Astrocyte of the hippocampus (primary cell): Measurements from ENCODE around the gene GPD1.
"Not testable (repeated sequence)": the region's sequence is repeated elsewhere in the genome, so short reads cannot be mapped to it uniquely, and the experiment has no call there.

Experiments used
- DNase-seq: peaks from one replicate; pipeline ENCODE4 v3.0.0; 2011; ENCODE audit warnings: low read depth, low spot score

The GPD1 gene

DNA sequence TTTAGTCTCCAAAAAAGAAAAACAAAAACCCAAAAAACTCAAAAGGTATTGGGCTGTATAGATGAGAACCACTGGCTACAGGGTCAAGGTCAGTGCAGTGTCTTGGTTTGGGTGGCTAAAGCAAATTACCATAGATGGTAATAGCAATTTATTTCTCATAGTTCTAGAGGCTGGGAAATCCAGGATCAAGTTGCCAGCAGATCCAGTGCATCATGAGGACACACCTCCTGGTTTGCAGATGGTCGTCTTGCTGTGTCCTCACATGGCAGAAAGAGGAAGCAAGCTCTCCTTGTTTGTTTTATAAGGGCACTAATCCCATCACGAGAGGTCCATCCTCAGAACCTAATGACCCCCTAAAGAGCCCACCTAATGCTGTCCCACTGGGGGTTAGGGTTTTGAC, 19.4 kb downstream of the GPD1 start:
- no peak for DNase-seq

DNA sequence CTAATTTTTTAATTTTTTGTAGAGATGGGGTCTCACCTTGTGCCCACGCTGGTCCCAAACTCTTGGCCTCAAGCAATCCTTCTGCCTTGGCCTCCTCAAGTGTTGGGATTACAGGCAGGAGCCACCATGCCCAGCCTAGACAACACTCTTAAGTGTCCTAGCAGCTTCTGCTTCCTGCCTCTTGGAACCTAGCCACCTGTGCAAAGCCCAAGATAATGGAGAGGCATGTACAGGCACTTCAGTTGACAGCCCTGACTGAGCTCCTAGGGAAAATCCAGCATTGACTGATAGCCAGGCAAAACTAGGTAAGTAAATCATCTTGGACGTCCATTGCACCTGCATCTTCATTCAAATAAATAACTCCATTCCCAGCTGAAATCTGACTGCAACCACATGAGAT, 23.7 kb downstream of the GPD1 start:
- no peak for DNase-seq

GRCh38 chr12:50129290-50129689, 25.5 kb downstream of the GPD1 start:
- no peak for DNase-seq

DNA sequence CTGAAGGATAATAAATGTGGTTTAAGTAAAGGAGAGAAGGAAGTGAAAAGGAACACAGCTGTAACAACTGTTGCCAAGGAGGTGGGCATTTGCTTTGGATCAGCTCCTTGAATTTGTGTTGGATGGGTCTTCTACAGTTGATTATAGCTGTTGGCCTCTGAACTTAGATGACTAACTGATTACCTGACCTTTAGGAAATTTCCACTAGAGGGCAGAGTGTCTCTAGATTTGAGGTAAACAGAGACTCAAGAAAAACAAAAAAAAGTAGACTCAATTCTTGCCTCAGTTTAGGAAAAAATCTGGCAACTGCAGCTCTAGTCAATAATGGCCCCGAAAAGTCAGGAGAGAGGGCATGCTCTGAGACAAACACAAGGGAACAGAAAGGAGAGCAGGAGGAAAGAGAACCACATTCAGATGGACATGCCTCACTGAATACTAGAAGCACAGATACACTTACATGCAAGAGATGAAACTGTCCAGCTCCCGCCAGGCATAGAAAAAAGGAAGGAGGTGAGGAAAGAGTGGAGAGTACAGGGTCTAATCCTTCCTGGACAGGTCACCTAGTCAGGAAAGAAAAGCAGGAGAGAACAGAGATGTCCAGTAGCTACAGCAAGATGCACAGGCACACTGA, 28.8 kb downstream of the GPD1 start:
- DNase-seq: peak; percentile 54

DNA sequence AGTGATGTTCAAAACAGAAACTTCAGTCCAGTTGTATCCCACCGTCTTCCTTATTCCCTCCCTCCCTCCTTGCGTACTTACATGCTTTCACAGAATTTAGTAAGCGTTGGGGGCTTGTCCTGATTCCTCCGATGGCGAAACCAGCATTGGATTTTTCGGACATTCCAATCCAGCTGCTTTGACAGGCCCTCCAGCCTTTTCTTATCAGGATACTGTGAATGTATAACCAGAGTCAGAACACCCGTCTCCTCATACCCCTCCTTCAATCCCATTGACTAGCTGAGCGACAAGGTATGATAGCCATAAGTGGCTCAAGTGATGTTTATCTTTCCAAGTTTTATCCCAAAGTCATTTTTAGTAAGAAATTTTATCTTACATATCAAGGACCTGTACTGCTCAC, 39.2 kb downstream of the GPD1 start:
- DNase-seq: no peak

DNA sequence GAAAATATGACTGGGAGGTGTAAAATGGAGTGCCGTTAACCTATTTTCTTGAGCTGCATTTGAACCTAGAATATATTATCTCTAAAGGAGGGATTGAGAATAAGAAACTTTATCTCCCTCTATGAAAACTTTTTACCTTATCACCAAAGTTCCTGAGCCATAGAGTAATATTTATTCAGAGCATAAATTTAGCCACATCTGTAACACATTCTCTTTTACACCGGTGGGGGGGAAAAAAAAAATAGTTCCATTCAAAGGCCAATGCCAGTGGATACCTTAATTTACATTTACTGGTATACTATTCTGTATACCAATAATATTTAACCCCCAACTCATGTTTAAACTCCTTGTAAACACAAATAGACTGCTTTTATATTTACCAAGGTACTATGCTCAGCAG, 41.6 kb downstream of the GPD1 start:
- no peak for DNase-seq

DNA sequence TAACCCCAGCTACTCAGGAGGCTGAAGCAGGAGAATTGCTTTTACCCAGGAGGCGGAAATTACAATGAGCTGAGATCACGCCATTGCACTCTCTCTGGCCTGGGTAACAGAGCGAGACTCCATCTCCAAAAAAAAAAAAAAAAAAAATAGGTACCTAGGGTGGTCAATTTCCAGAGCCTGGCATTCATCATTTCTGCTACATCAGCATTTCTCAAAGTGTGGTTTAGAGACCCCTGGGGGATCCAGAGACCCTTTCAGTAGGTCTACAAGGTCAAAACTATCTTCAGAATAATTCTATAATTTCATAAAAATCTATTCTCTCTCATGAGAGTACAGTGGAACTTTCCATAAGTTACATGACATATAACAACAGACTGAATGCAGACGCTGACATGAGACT, 43.5 kb downstream of the GPD1 start:
- no peak for DNase-seq

DNA sequence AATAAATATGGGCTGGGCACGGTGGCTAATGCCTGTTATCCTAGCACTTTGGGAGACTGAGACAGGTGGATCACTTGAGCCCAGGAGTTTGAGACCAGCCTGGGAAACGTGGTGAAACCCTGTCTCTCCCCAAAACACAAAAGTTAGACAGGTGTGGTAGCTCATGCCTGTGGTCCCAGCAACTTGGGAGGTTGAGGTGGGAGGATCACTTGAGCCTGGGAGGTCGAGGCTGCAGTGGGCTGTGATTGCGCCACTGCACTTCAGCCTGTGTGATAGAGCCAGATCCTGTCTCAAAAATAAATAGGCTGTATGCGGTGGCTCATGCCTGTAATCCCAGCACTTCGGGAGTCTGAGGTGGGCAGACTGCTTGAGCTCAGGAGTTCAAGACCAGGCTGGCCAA, 44.2 kb downstream of the GPD1 start:
- DNase-seq: not testable (repeated sequence)

DNA sequence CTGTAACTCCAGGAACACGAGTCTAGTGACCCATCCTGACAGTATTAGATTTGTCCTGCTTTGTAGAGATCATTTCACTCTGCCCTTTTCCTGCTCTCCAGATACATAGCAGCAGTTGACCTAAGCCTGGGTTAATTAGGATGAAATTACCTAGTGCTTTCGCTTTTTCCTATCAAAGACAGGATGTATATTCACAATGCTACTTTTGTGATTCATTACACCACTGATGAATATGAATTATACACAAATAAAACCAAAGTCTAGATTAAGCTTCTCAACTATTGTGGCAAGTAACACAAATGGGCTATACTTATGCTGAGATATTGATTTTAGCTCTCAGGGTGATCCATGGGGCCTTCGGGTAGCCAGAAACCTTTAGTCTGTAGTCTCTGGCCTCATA, 45.5 kb downstream of the GPD1 start:
- DNase-seq: no peak

GRCh38 chr12:50151047-50151687, 47.4 kb downstream of the GPD1 start:
- no peak for DNase-seq

DNA sequence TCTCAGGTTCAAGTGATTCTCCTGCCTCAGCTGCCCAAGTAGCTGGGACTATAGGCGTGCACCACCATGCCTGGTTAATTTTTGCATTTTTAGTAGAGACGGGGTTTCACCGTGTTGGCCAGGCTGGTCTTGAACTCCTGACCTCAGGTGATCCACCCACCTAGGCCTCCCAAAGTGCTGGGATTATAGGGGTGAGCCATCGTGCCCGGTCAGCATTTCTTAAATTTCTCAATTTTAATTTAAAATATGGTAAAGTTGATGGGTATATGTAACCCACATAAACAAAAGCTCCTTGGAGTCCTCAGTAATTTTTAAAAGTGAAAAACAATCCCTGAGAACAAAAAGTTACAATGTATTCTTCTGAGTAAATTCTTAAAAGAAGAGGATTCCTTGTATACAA, 51.1 kb downstream of the GPD1 start:
- DNase-seq: not testable (repeated sequence)

DNA sequence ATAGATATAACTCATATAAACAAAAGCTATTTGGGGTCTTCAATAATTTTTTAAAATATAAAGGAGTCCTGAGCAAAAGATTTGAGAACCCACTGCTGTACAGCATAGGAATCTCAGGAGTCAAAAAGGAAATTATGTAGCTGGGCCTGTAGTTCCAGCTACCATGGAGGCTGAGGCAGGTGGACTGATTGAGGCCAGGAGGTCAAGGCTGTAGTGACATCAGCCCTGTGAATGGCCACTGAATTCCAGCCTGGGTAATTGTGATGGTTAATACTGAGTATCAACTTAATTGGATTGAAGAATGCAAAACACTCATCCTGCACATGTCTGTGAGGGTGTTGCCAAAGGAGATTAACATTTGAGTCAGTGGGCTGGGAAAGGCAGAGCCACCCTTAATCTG, 52.8 kb downstream of the GPD1 start:
- no peak for DNase-seq

GRCh38 chr12:50157259-50157658, 53.5 kb downstream of the GPD1 start:
- DNase-seq: peak; percentile 38

DNA sequence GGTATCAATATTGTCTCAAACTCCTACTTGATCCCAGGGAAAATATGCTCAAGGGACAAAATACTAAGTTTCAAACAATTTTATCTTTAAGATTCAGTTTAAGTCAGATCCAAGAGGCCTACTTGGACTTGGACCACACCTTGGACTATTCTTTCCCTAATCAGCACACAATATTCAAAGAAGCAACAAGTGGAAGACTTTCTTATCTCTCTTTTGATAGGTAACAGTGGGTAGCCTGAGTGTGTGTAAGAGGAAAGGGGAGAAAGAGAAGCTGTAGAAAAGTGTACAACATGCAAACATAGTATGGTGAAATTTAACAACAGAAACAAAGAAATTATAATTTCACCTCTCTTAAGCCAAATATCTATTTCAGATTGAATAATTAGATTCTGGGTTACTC, 56.8 kb downstream of the GPD1 start:
- DNase-seq: no peak
